IPS DF 6.9 (cell line): ENCODE data around the gene NT5DC2.

Source experiments
- DNase-seq: peaks from one replicate; pipeline ENCODE4 v3.0.0-alpha.2; 2013; ENCODE audit warnings: low read depth, low spot score
- H3K27ac ChIP-seq: one replicate; pipeline ENCODE4 v1.5.1; 2013; ENCODE audit warnings: low read length, control low read depth
- H3K27me3 ChIP-seq: 2 replicates; pipeline ENCODE4 v1.6.1; 2013; ENCODE audit warnings: mild to moderate bottlenecking, low read length; ENCODE audit not compliant: control insufficient read depth, insufficient read depth
- H3K36me3 ChIP-seq: 2 replicates; pipeline ENCODE4 v1.6.1; 2013; ENCODE audit warnings: low read length; ENCODE audit not compliant: control insufficient read depth, insufficient read depth
- H3K4me1 ChIP-seq: 2 replicates; pipeline ENCODE4 v1.6.1; 2013; ENCODE audit warnings: low read length; ENCODE audit not compliant: control insufficient read depth, insufficient read depth
- H3K4me3 ChIP-seq: 2 replicates; pipeline ENCODE4 v1.5.1; 2013; ENCODE audit warnings: mild to moderate bottlenecking, low read length
- H3K9me3 ChIP-seq: 2 replicates; pipeline ENCODE4 v1.6.1; 2013; ENCODE audit warnings: low read length, inconsistent platforms; ENCODE audit not compliant: control insufficient read depth, insufficient read depth
- WGBS: extraction: QIAGEN DNeasy Blood & Tissue Kit; methylation state at CpG from one replicate; pipeline ENCODE4 v1.1.7; 2013; ENCODE audit warnings: mixed read lengths, missing lambda C conversion rate; ENCODE audit not compliant: insufficient read length, insufficient coverage; 5-methylcytosine and 5-hydroxymethylcytosine counted together

NT5DC2 gene

DNA sequence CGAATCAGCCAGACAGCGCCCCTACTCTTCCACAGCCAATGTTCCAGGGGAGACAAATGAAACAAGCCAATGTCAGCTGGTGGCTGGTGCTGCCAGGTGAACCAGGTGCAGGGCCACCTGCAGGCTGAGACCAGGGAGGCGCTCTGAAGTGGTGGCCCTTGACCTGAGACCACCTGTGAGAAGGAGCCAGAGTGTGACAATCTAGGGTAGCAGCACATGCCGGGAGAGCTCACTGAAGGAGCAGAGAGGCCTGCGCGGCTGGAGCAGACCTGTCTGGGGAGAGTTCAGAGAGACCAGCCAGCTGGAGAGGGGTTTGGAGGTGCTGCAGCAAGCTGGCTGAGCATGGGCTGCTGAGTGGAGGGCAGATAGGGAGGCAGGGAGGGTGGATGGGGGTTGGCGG is 39.2 kb downstream of the NT5DC2 start:
- Histone ChIP-seq H3K27me3 (no peaks in the 10 kb centered on the region), H3K9me3 (no peaks in the 10 kb centered on the region), H3K36me3 (peaks cover 28% of the 10 kb centered on the region), H3K4me1 (peaks cover 2% of the 10 kb centered on the region), H3K27ac (no peak overlapping the region), H3K4me3 (no peak overlapping the region)
- DNase-seq, result no peak
- no CpG with 5 or more reads among the region's 7 CpGs for WGBS

GRCh38 chr3:52493232-52494017 is 40.2 kb downstream of the NT5DC2 start:
- Histone ChIP-seq H3K36me3 (peaks cover 36% of the 10 kb centered on the region), H3K27ac (no peak overlapping the region), H3K9me3 (no peaks in the 10 kb centered on the region), H3K27me3 (no peaks in the 10 kb centered on the region), H3K4me3 (no peak overlapping the region), H3K4me1 (peaks cover 2% of the 10 kb centered on the region)
- DNase-seq, result no peak
- WGBS, result no CpG with 5 or more reads among the region's 7 CpGs

GRCh38 chr3:52492059-52492458 is 41.6 kb downstream of the NT5DC2 start:
- H3K27me3 ChIP-seq, result no peaks in the 10 kb centered on the region
- H3K4me3 ChIP-seq, result no peak overlapping the region
- peaks cover 49% of the 10 kb centered on the region for H3K36me3 ChIP-seq
- peaks cover 2% of the 10 kb centered on the region for H3K4me1 ChIP-seq
- H3K27ac ChIP-seq, result no peak overlapping the region
- no peaks in the 10 kb centered on the region for H3K9me3 ChIP-seq
- no CpG with 5 or more reads among the region's 21 CpGs for WGBS
- no peak for DNase-seq

- peaks cover 49% of the 10 kb centered on the region for H3K36me3 ChIP-seq
- H3K27ac ChIP-seq, result no peak overlapping the region
- DNase-seq, result no peak
- peaks cover 2% of the 10 kb centered on the region for H3K4me1 ChIP-seq
- H3K9me3 ChIP-seq, result no peaks in the 10 kb centered on the region
- no peak overlapping the region for H3K4me3 ChIP-seq
- H3K27me3 ChIP-seq, result no peaks in the 10 kb centered on the region
- WGBS, result no CpG with 5 or more reads among the region's 23 CpGs
Observed at GRCh38 chr3:52490939-52491526, 42.6 kb downstream of the NT5DC2 start.

DNA sequence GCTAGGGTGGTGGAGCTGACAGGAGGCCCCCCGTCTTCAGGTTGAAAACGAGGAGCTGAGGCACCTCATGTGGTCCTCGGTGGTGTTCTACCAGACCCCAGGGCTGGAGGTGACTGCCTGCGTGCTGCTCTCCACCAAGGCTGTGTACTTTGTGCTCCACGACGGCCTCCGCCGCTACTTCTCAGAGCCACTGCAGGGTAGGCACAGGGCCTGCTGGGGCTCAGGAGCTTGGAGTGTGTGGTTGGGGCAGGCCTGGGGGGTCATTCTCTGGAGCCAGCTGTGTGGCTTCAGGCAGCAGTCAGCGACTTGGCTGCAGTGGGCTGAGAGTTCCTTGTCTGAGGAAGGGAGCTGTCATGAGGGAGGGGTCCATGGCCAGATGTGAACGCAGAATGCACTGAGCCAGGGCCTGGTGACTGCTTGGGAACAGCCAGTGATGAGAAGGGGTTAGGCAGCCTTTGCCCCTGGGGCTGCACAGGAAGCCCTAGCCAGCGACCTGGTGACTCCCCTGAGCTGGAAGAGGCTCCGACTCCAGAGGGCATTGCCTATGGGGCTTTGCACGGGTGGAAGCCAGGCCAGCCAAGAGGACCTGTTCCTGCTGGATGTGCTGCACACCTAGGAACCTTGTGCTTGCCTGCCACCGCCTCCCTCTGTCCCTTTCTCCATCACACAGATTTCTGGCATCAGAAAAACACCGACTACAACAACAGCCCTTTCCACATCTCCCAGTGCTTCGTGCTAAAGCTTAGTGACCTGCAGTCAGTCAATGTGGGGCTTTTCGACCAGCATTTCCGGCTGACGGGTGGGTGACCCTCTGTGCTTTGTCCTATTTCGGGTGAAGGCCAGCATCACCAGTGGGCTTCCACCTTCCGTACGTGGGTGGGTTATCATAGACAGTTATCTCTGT is 43.4 kb downstream of the NT5DC2 start:
- no peak overlapping the region for H3K4me3 ChIP-seq
- no CpG with 5 or more reads among the region's 22 CpGs for WGBS
- H3K27me3 ChIP-seq, result no peaks in the 10 kb centered on the region
- H3K9me3 ChIP-seq, result no peaks in the 10 kb centered on the region
- no peak overlapping the region for H3K27ac ChIP-seq
- H3K4me1 ChIP-seq, result peaks cover 1% of the 10 kb centered on the region
- no peak for DNase-seq
- peaks cover 49% of the 10 kb centered on the region for H3K36me3 ChIP-seq

DNA sequence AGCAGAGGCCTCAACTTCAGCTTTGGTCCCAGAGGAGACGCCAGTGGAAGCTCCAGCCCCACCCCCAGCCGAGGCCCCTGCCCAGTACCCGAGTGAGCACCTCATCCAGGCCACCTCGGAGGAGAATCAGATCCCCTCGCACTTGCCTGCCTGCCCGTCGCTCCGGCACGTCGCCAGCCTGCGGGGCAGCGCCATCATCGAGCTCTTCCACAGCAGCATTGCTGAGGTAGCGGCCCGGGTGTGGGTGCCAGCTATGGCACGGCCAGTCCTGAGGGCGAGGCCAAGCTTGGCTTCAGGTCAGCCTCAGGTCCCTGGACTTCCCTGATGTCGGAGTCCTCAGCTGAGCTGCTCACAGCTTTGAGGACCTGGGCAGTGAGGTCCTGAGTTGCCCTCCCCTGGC is 44.2 kb downstream of the NT5DC2 start:
- Histone ChIP-seq H3K36me3 (peaks cover 49% of the 10 kb centered on the region), H3K27ac (no peak overlapping the region), H3K27me3 (no peaks in the 10 kb centered on the region), H3K4me3 (no peak overlapping the region), H3K4me1 (no peaks in the 10 kb centered on the region; the same call in 1 of the 2 replicates), H3K9me3 (no peaks in the 10 kb centered on the region)
- WGBS, result no CpG with 5 or more reads among the region's 18 CpGs
- DNase-seq, result no peak

- Histone ChIP-seq H3K4me3 (no peak overlapping the region), H3K36me3 (peaks cover 49% of the 10 kb centered on the region), H3K27ac (no peak overlapping the region), H3K27me3 (no peaks in the 10 kb centered on the region), H3K4me1 (no peaks in the 10 kb centered on the region; the same call in 1 of the 2 replicates), H3K9me3 (no peaks in the 10 kb centered on the region)
- no CpG with 5 or more reads among the region's 3 CpGs for WGBS
- DNase-seq, result no peak
Observed at GRCh38 chr3:52488746-52489145, 44.9 kb downstream of the NT5DC2 start.

GRCh38 chr3:52487788-52488691 is 45.6 kb downstream of the NT5DC2 start:
- H3K27ac ChIP-seq, result no peak overlapping the region
- H3K4me3 ChIP-seq, result no peak overlapping the region
- no peaks in the 10 kb centered on the region; the same call in 1 of the 2 replicates for H3K4me1 ChIP-seq
- no peak for DNase-seq
- H3K36me3 ChIP-seq, result peaks cover 50% of the 10 kb centered on the region
- no peaks in the 10 kb centered on the region for H3K9me3 ChIP-seq
- no peaks in the 10 kb centered on the region for H3K27me3 ChIP-seq
- no CpG with 5 or more reads among the region's 59 CpGs for WGBS

GRCh38 chr3:52487050-52487787 is 46.4 kb downstream of the NT5DC2 start:
- Histone ChIP-seq H3K27ac (no peak overlapping the region), H3K36me3 (peaks cover 49% of the 10 kb centered on the region), H3K4me3 (no peak overlapping the region), H3K27me3 (no peaks in the 10 kb centered on the region), H3K4me1 (no peaks in the 10 kb centered on the region; the same call in 1 of the 2 replicates), H3K9me3 (no peaks in the 10 kb centered on the region)
- DNase-seq, result no peak
- no CpG with 5 or more reads among the region's 31 CpGs for WGBS
